ENCODE data around the gene TEDC2.
A peak's percentile ranks its signal among the peaks of the same experiment; 100 is the strongest.

GRCh38 chr16:2474877-2475412, 15.0 kb downstream of the TEDC2 start, which contains the start of gene TBC1D24:
- TF ChIP-seq POLR2A (IDR thresholded peaks at IDR 0.05) (peak; percentile 40 to 69), CTCF (IDR thresholded peaks at IDR 0.05) (peak in 1 of 4 experiments; percentile 33)

Measured in uterus (tissue), 2 donors.